SKM-1 treated with dmso at 0.1 percent for 144 hours (cell line): ENCODE data around the gene RBM4B.

Source experiments
- DNase-seq: peaks from one replicate; lab custom pipeline; 2025; ENCODE audit not compliant: unreplicated experiment; lab: John Stamatoyannopoulos, UW

The RBM4B gene

GRCh38 chr11:66616379-66617154, 61.1 kb downstream of the RBM4B start, which contains the start of gene RBM14:
Gene RBM14, plus strand, starts transcription at chr11:66616630. Its CDS starts 91 bp downstream, at chr11:66616721.
- DNase-seq: peak; percentile 98
